Esophagus (tissue), 2 donors: ENCODE results near the gene ALMS1. TPM values are rescaled to one million over a fixed set of nuclear protein-coding genes. Genes with fewer than 3 reads are reported as not detected.
"Not testable (repeated sequence)": the region's sequence is repeated elsewhere in the genome, so short reads cannot be mapped to it uniquely, and the experiment has no call there.

Source experiments
- H3K27ac ChIP-seq, 2 donors: one replicate each; pipeline ENCODE4 v1.5.1; 2013; ENCODE audit warnings: low read depth in 2 of 2, mild to moderate bottlenecking in 2 of 2, inconsistent platforms in 1 of 2, low read length in 1 of 2, moderate library complexity in 1 of 2
- H3K27me3 ChIP-seq, 2 donors: one replicate each; pipeline ENCODE4 v1.6.1; 2013; ENCODE audit warnings: low read length in 2 of 2, control low read depth in 1 of 2, mild to moderate bottlenecking in 1 of 2; ENCODE audit not compliant: insufficient read depth in 2 of 2, control insufficient read depth in 1 of 2
- H3K36me3 ChIP-seq, 2 donors: one replicate each; pipeline ENCODE4 v1.6.1; 2013; ENCODE audit warnings: low read length in 1 of 2; ENCODE audit not compliant: control insufficient read depth in 2 of 2, insufficient read depth in 2 of 2
- H3K4me1 ChIP-seq, 2 donors: one replicate each; pipeline ENCODE4 v1.6.1; 2013; ENCODE audit warnings: low read length in 1 of 2; ENCODE audit not compliant: control insufficient read depth in 2 of 2, insufficient read depth in 2 of 2
- H3K4me3 ChIP-seq, 2 donors: one replicate each; pipeline ENCODE4 v1.5.1; 2013; ENCODE audit warnings: low read length in 2 of 2, mild to moderate bottlenecking in 2 of 2, low read depth in 1 of 2, moderate library complexity in 1 of 2
- H3K9me3 ChIP-seq, 2 donors: one replicate each; pipeline ENCODE4 v1.6.1; 2013; ENCODE audit warnings: mild to moderate bottlenecking in 2 of 2, low read depth in 1 of 2, low read length in 1 of 2, moderate library complexity in 1 of 2; ENCODE audit not compliant: control insufficient read depth in 2 of 2, insufficient read depth in 1 of 2
- WGBS, 2 donors: extraction: QIAGEN DNeasy Blood & Tissue Kit; methylation state at CpG; one replicate each; pipeline ENCODE4 v1.1.7; 2013; 5-methylcytosine and 5-hydroxymethylcytosine counted together
- polyA plus RNA-seq, 2 donors: library from polyadenylated mRNA; stranded (reverse); fragments of 200-250 nt; gene quantifications; one replicate each; pipeline ENCODE4 v1.2.3, GENCODE V29; 2013
- donor health status: healthy with polysubstance abuse.
- donor health status: Bipolar disorder and iron deficiency.

Gene ALMS1
- polyA plus RNA-seq, 2 donors, result 3.3 to 3.8 TPM

GRCh38 chr2:73594251-73594650 lies 208.6 kb downstream of the ALMS1 start:
- WGBS, 2 donors, result 90 to 91% methylated on average over 2 of the region's 2 CpGs
- H3K27me3 ChIP-seq, result no peaks in the 10 kb centered on the region
- H3K27ac ChIP-seq, result no peak overlapping the region
- H3K4me3 ChIP-seq, result no peak overlapping the region
- H3K9me3 ChIP-seq, result no peaks in the 10 kb centered on the region
- no peaks in the 10 kb centered on the region for H3K4me1 ChIP-seq
- H3K36me3 ChIP-seq, result no peaks in the 10 kb centered on the region

DNA sequence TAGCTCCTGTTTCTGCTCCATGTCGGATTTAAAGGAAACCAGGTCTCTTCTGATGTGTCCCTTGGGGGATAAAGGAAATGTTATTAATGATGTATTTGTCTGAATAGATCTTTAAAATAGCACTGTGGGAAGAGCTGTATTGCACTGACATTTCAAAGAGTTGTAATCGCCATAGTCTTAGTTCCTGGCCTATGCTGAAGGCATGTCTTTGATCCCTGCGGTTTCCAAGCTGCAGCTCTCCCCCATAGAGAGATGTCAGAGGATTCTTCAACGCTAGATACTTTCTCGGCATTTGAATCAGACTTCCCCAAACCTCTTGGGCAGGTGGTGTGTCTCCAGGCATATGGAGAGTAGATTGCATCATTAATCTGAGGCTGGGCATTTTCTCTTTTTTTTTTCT lies 216.1 kb downstream of the ALMS1 start:
- Histone ChIP-seq H3K4me3 (no peak overlapping the region), H3K4me1 (no peaks in the 10 kb centered on the region), H3K27ac (no peak overlapping the region), H3K9me3 (no peaks in the 10 kb centered on the region), H3K27me3 (no peaks in the 10 kb centered on the region), H3K36me3 (peaks cover 0 to 6% of the 10 kb centered on the region in 2 donors)
- 90 to 94% methylated on average over 5 of the region's 5 CpGs for WGBS, 2 donors

DNA sequence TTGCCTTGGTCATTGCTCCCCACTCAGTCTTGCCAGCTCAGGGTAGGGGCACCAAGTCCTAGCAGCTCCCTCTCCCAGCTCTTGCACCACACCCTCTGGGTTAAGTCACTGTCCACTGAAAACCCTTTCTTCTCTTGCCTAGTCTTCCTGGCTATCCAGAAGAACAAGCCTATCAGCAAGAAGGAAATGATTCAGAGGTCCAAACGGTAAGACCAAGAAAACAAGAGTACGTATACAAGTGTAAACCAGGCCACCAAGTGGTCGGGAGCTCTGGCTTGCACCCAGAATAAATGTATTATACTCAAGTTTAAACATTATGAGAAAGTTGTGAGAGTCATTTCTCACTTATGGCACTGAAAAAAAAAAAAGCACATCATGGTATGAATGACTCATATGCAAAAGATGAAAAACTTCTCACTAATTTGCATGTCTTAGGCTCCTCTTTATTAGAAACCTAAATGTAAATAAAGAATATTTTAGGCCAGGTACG lies 217.5 kb downstream of the ALMS1 start:
- H3K4me3 ChIP-seq, H3K36me3 ChIP-seq, H3K9me3 ChIP-seq, H3K27me3 ChIP-seq, H3K4me1 ChIP-seq, H3K27ac ChIP-seq: not testable (repeated sequence)
- WGBS, 2 donors, result 63 to 64% methylated on average over 4 of the region's 4 CpGs

DNA sequence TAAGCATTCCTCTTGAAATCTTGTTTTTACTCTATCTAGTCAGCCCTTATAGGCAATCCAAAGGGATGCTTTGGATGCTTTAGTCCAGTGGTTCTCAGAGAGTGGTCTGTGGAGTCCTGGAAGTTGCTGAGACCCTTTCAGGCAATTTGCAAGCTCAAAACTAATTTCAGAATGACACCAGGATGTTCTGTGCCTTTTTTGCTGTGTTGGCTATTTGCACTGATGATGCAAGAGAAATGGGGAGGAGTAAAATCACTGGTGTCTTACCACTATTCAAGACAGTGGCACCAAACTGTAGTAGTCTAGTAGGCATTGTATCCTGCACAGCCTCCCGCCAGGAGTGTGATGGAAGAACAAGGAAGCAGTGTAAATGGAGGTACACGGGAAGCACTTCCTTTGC lies 219.0 kb downstream of the ALMS1 start:
- H3K9me3 ChIP-seq, H3K27me3 ChIP-seq, H3K4me3 ChIP-seq, H3K4me1 ChIP-seq, H3K27ac ChIP-seq, H3K36me3 ChIP-seq: not testable (repeated sequence)
- WGBS, 2 donors, result 84 to 88% methylated on average over 2 of the region's 2 CpGs

GRCh38 chr2:73610111-73610510 lies 224.5 kb downstream of the ALMS1 start:
- H3K9me3 ChIP-seq, result no peaks in the 10 kb centered on the region

GRCh38 chr2:73611193-73611592 lies 225.6 kb downstream of the ALMS1 start:
- 63 to 91% methylated on average over 4 of the region's 4 CpGs for whole genome bisulfite sequencing, 2 donors
- no peaks in the 10 kb centered on the region for H3K27me3 ChIP-seq
- H3K4me3 ChIP-seq, result no peak overlapping the region
- no peaks in the 10 kb centered on the region for H3K9me3 ChIP-seq
- no peaks in the 10 kb centered on the region for H3K4me1 ChIP-seq
- H3K27ac ChIP-seq, result no peak overlapping the region
- H3K36me3 ChIP-seq, result peaks cover 0 to 3% of the 10 kb centered on the region in 2 donors

More at GRCh38 chr2:73610111-73610510, 224.5 kb downstream of the ALMS1 start:
- WGBS, 2 donors, result 80 to 86% methylated on average over 3 of the region's 3 CpGs
- Histone ChIP-seq H3K36me3 (peaks cover 0 to 3% of the 10 kb centered on the region in 2 donors), H3K27me3 (no peaks in the 10 kb centered on the region), H3K4me3 (no peak overlapping the region), H3K4me1 (no peaks in the 10 kb centered on the region), H3K27ac (no peak overlapping the region)

GRCh38 chr2:73611867-73612266 lies 226.2 kb downstream of the ALMS1 start:
- H3K27ac ChIP-seq, result no peak overlapping the region
- no peaks in the 10 kb centered on the region for H3K4me1 ChIP-seq
- H3K4me3 ChIP-seq, result no peak overlapping the region
- WGBS, 2 donors, result 97 to 100% methylated on average over 1 of the region's 1 CpG
- H3K9me3 ChIP-seq, result no peaks in the 10 kb centered on the region
- H3K27me3 ChIP-seq, result no peaks in the 10 kb centered on the region
- peaks cover 0 to 3% of the 10 kb centered on the region in 2 donors for H3K36me3 ChIP-seq

GRCh38 chr2:73614105-73614504 lies 228.5 kb downstream of the ALMS1 start:
- H3K27ac ChIP-seq, result no peak overlapping the region
- H3K4me1 ChIP-seq, result no peaks in the 10 kb centered on the region
- WGBS, 2 donors, result 87 to 93% methylated on average over 3 of the region's 3 CpGs
- no peaks in the 10 kb centered on the region for H3K27me3 ChIP-seq
- H3K9me3 ChIP-seq, result no peaks in the 10 kb centered on the region
- H3K4me3 ChIP-seq, result no peak overlapping the region
- peaks cover 0 to 3% of the 10 kb centered on the region in 2 donors for H3K36me3 ChIP-seq

DNA sequence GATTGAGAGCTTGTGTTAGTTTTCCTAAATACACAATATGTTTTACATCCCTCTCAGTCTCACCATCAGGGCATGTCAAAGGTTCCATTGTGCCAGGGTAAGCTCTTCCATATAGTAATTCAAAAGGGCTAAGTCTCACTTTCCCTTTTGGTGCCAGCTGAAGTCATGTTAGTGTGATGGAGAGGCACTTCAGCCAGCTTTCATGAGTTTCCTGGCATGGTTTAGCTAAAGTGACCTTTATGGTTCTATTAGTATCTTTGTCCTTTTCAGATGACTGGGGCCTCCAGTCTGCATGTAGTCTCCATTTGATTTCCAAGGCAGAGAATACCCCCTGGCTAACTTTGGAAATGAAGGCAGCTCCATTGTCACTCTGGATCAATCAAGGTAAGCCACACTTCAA lies 229.4 kb downstream of the ALMS1 start:
- Histone ChIP-seq H3K4me3 (no peak overlapping the region), H3K36me3 (peaks cover 0 to under 1% of the 10 kb centered on the region in 2 donors), H3K27me3 (no peaks in the 10 kb centered on the region), H3K4me1 (no peaks in the 10 kb centered on the region), H3K27ac (no peak overlapping the region), H3K9me3 (no peaks in the 10 kb centered on the region)

GRCh38 chr2:73619925-73620324 lies 234.3 kb downstream of the ALMS1 start:
- not testable (repeated sequence) for H3K4me3 ChIP-seq, H3K36me3 ChIP-seq, H3K9me3 ChIP-seq, H3K27me3 ChIP-seq, H3K4me1 ChIP-seq, H3K27ac ChIP-seq
- WGBS, 2 donors, result 64 to 74% methylated on average over 3 of the region's 3 CpGs
